Measurements from ENCODE around the gene RASGEF1C.
A peak's percentile ranks its signal among the peaks of the same experiment; 100 is the strongest.
"Not testable (repeated sequence)": the region's sequence is repeated elsewhere in the genome, so short reads cannot be mapped to it uniquely, and the experiment has no call there.

The RASGEF1C gene

DNA sequence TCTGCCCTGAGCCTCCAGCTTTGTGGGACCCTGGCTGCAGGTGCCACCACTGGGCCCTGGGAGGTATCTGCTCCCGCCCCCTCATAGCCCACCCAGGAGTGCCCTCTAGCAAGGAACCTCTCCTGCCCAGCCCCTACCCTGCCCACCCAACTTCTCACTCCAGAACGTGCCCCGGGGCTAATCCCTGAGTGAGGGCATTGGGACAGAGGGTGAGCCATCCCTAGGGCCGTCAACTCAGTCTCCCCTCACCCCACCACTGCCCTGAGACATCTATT lies 2.7 kb upstream of the RASGEF1C start:
- Histone ChIP-seq H3K27ac (no peak overlapping the region), H3K4me3 (no peak overlapping the region)
- TF ChIP-seq CTCF (IDR thresholded peaks at IDR 0.05): no peak
- no peak for DNase-seq (ENCODE audit: low spot score)

DNA sequence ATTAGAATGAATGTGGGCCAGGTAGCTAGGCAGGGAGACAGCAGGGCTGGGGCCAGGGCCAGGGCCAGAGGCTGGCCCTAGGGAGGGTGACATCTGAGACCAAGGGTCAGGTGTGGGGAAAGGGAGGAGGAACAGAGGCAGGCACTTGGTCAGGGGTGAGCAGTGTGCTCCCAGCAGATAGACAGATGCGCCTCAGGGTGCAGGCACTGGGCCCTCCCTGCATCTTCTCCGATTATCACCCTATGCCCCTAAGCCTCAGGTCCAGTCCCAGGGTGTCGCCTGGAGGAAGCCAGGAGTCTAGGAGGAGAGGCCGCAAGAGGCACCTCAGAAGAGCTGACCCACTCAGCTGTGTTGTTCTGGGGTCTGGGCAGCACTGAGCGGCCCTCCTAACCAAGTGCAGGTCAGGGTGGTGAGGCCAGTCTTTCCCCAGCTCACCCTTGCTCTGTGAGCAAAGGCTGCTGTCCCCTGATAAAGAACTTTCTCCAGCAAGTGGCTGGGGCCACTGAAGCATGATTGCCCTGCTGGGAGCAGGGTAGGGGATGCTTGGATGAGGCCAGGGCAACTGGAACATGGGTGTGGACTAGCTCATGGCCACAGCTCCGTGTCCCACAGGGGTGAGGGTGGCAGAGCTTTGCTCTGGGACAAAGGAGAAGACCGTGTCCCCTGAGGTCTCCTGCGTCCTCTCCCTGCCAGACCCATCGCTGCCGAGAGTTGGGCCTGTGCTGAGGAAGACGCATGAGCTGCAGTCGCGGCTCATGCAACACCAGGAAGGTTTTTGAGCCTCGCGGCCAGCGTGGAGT lies 2.1 kb upstream of the RASGEF1C start:
- TF ChIP-seq CTCF (IDR thresholded peaks at IDR 0.05): no peak

GRCh38 chr5:180210077-180210476 lies 1.1 kb upstream of the RASGEF1C start:
- H3K27ac ChIP-seq; H3K4me3 ChIP-seq; DNase-seq (ENCODE audit: low spot score): not testable (repeated sequence)

More for the DNA sequence above, 2.1 kb upstream of the RASGEF1C start:
- Histone ChIP-seq H3K27ac (no peak overlapping the region), H3K4me3 (no peak overlapping the region)
- no peak for DNase-seq (ENCODE audit: low spot score)

- Histone ChIP-seq H3K4me3 (peak overlapping the region; percentile 72), H3K27ac (no peak overlapping the region)
- TF ChIP-seq CTCF (IDR thresholded peaks at IDR 0.05): no peak
- no peak for DNase-seq (ENCODE audit: low spot score)
Measured at GRCh38 chr5:180208435-180209081, 453 bp downstream of the RASGEF1C start.

- Histone ChIP-seq H3K27ac (no peak overlapping the region), H3K4me3 (peak overlapping the region; percentile 72)
- no peak for DNase-seq (ENCODE audit: low spot score)
- no peak for TF ChIP-seq CTCF (IDR thresholded peaks at IDR 0.05)
Measured at GRCh38 chr5:180208038-180208434, 975 bp downstream of the RASGEF1C start.

DNA sequence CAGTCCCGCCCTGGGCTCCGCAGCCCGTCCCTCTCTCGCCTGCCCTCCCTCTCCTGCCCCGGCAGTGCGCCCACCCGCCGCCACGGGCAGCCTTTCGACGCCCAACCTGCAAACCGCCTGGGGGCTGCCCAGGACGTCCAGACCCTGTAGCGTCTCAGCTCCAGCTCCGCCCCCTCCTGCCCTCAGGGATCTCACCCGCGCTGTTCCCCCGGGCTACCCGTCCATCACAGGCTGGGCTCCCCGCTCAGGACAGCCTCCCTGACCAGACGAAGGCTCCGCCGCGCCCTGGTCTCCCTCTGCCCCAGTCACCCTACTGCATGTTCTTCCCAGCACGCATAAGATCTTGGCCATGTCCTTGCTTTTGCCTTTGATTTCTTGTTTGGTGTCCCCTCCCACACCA lies 1.4 kb downstream of the RASGEF1C start:
- peak overlapping the region in 1 of 2 donors; percentile 32 for H3K27ac ChIP-seq
- no peak for TF ChIP-seq CTCF (IDR thresholded peaks at IDR 0.05)
- H3K4me3 ChIP-seq: peak overlapping the region; percentile 72
- DNase-seq (ENCODE audit: low spot score): no peak

GRCh38 chr5:180206993-180207392 lies 2.0 kb downstream of the RASGEF1C start:
- no peak overlapping the region for H3K4me3 ChIP-seq
- no peak for TF ChIP-seq CTCF (IDR thresholded peaks at IDR 0.05)
- H3K27ac ChIP-seq: no peak overlapping the region
- DNase-seq (ENCODE audit: low spot score): no peak
